K562 treated with DMSO at 1 percent for 24 hours (cell line): ENCODE data around the gene PUS7L. TPM values are rescaled to one million over a fixed set of nuclear protein-coding genes. Genes with fewer than 3 reads are reported as not detected.

Experiments used
- total RNA-seq: library from RNA; unstranded; fragments of 300-600 nt; gene quantifications from 2 replicates; pipeline ENCODE4 v1.2.3, GENCODE V29; 2022; ENCODE audit warnings: low read depth; ENCODE audit not compliant: insufficient read depth

PUS7L gene, protein sequence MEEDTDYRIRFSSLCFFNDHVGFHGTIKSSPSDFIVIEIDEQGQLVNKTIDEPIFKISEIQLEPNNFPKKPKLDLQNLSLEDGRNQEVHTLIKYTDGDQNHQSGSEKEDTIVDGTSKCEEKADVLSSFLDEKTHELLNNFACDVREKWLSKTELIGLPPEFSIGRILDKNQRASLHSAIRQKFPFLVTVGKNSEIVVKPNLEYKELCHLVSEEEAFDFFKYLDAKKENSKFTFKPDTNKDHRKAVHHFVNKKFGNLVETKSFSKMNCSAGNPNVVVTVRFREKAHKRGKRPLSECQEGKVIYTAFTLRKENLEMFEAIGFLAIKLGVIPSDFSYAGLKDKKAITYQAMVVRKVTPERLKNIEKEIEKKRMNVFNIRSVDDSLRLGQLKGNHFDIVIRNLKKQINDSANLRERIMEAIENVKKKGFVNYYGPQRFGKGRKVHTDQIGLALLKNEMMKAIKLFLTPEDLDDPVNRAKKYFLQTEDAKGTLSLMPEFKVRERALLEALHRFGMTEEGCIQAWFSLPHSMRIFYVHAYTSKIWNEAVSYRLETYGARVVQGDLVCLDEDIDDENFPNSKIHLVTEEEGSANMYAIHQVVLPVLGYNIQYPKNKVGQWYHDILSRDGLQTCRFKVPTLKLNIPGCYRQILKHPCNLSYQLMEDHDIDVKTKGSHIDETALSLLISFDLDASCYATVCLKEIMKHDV
- total RNA-seq: 2.3 and 4.1 TPM in 2 replicates

GRCh38 chr12:43758728-43759563 is at the start of gene PUS7L, which contains the start of gene IRAK4:
Gene PUS7L, minus strand, starts transcription at chr12:43758790. Its CDS starts 3,545 bp downstream, at chr12:43755245.
Gene IRAK4, plus strand, starts transcription at chr12:43758951. Its CDS starts 9,161 bp downstream, at chr12:43768112.

DNA sequence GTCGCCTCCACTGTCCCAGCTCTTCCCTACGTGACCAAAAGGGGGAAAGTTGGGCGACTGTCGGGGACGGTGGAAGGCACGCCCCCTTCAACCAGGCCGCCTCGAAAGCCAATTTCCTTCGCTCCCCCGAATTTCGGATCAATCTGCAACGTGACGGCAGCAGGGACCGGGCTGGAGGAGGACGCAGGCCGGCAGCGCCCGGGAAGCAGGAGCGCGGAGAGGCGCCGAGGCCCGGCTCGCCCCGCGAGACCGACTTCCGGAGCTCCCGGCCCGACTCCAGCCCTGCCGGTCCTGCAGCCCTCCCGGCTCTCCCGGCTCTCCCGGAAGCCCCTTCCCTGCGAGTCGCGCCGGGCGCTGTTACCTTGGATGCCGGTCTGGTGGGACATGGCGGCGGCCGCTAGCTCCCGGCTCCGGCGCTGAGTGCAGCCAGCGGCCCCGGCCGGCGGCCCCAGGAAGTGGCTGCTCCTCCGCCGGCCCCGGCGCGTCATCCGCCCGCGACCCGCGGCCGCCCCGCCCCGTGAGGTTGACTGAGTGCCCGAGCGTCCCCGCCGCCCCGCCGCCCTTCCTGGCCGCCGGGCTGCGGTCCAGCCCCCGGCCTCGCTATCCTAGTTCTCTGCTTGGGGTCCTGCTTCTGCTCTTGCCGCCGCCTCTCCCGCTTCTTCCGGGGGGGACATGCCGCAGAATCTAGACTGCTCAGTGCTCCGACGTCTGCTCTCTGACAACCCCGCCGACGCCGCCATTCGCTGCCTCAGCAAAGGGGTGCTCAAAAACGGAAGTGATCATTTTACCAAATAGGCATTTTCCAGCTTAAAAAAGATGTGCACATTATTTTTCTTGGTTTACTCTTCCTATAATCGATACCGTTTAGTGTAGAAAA is 47.5 kb upstream of the PUS7L start, which contains the start of gene TWF1:
TWF1 (minus strand) TSS at position 458 of the 877 bp plus-strand sequence; CDS start at position 386, 72 bp downstream.

Other genes starting within 250 kb of the PUS7L start
- not detected in 2 replicates for gene ADAMTS20, start 206.6 kb downstream of the PUS7L start, total RNA-seq
- gene IRAK4, start 161 bp upstream of the PUS7L start, total RNA-seq: 7.4 and 10.7 TPM in 2 replicates
- 13.1 and 17.0 TPM in 2 replicates for gene TWF1, start 47.5 kb upstream of the PUS7L start, total RNA-seq
- gene TMEM117, start 77.3 kb upstream of the PUS7L start, total RNA-seq: 1.1 and 2.2 TPM in 2 replicates